HFFc6 (cell line): Measurements from ENCODE around the gene SLIT3. TPM values are rescaled to one million over a fixed set of nuclear protein-coding genes. Genes with fewer than 3 reads are reported as not detected.
A peak's percentile ranks its signal among the peaks of the same experiment; 100 is the strongest.

ENCODE experiments used
- DNase-seq: peaks from one replicate; pipeline ENCODE4 v3.0.0-alpha.2; 2018
- H3K27ac Mint-ChIP-seq: 2 replicates; pipeline ENCODE4 v1.8.0; 2020; ENCODE audit warnings: mild to moderate bottlenecking, mixed read lengths
- H3K27me3 Mint-ChIP-seq: 2 replicates; pipeline ENCODE4 v1.8.0; 2021; ENCODE audit warnings: mild to moderate bottlenecking, moderate library complexity, mixed read lengths; ENCODE audit not compliant: insufficient read depth
- H3K36me3 Mint-ChIP-seq: 2 replicates; pipeline ENCODE4 v1.8.0; 2021; ENCODE audit warnings: low read depth, mixed read lengths
- H3K4me1 Mint-ChIP-seq: 2 replicates; pipeline ENCODE4 v1.8.0; 2020; ENCODE audit warnings: low read depth, mixed read lengths
- H3K4me3 Mint-ChIP-seq: 2 replicates; pipeline ENCODE4 v1.8.0; 2020; ENCODE audit warnings: mild to moderate bottlenecking, moderate library complexity, mixed read lengths
- H3K9me3 Mint-ChIP-seq: 2 replicates; pipeline ENCODE4 v1.8.0; 2020; ENCODE audit warnings: mild to moderate bottlenecking, mixed read lengths
- CTCF ChIP-seq: fragments of 200-600 bp; sonication (generic); IDR thresholded peaks from 2 replicates; pipeline ENCODE4 v1.5.0; 2021; ENCODE audit warnings: antibody characterized with exemption, mild to moderate bottlenecking
- total RNA-seq, 6 experiments: library from RNA; stranded (reverse); fragmentation: NEBNext Ultra II Directional; extraction: Animal tissue kit (Norgen Biotek cat#: 25700); gene quantifications; 2 replicates in 1 of 6; 3 replicates in 5 of 6; pipeline ENCODE4 v1.2.3, GENCODE V29; 2021

SLIT3 gene
- total RNA-seq, 6 experiments from 2014 or later, result 4.2 to 8.3 (median 7.1) TPM

- Mint-ChIP-seq H3K27ac (no peak overlapping the region), H3K27me3 (peaks cover 12% of the 10 kb centered on the region), H3K9me3 (no peaks in the 10 kb centered on the region), H3K4me1 (peaks cover 6% of the 10 kb centered on the region), H3K4me3 (no peak overlapping the region), H3K36me3 (no peaks in the 10 kb centered on the region)
- no peak for DNase-seq
- TF ChIP-seq CTCF, result no peak
Measured at GRCh38 chr5:169272731-169273427, 28.1 kb downstream of the SLIT3 start.

GRCh38 chr5:169272111-169272510, 28.8 kb downstream of the SLIT3 start:
- Mint-ChIP-seq H3K4me1 (peaks cover 13% of the 10 kb centered on the region), H3K4me3 (no peak overlapping the region), H3K36me3 (no peaks in the 10 kb centered on the region), H3K27me3 (peaks cover 12% of the 10 kb centered on the region), H3K9me3 (no peaks in the 10 kb centered on the region), H3K27ac (no peak overlapping the region)
- TF ChIP-seq CTCF, result no peak
- DNase-seq, result no peak

- Mint-ChIP-seq H3K27me3 (peaks cover 11% of the 10 kb centered on the region), H3K4me3 (no peak overlapping the region), H3K36me3 (no peaks in the 10 kb centered on the region), H3K27ac (no peak overlapping the region), H3K9me3 (no peaks in the 10 kb centered on the region), H3K4me1 (peaks cover 18% of the 10 kb centered on the region)
- no peak for TF ChIP-seq CTCF
- no peak for DNase-seq
Measured at GRCh38 chr5:169270827-169271226, 30.1 kb downstream of the SLIT3 start.

GRCh38 chr5:169268019-169268418, 32.9 kb downstream of the SLIT3 start:
- TF ChIP-seq CTCF, result no peak
- H3K4me3 Mint-ChIP-seq, result peak overlapping the region; percentile 8; the same call in 1 of the 2 replicates
- no peak for DNase-seq
- peaks cover 20% of the 10 kb centered on the region for H3K4me1 Mint-ChIP-seq
- H3K9me3 Mint-ChIP-seq, result no peaks in the 10 kb centered on the region
- peaks cover 6% of the 10 kb centered on the region for H3K27me3 Mint-ChIP-seq
- H3K27ac Mint-ChIP-seq, result no peak overlapping the region
- no peaks in the 10 kb centered on the region for H3K36me3 Mint-ChIP-seq

GRCh38 chr5:169265888-169266287, 35.1 kb downstream of the SLIT3 start:
- DNase-seq, result peak; percentile 3
- H3K27me3 Mint-ChIP-seq, result peaks cover 9% of the 10 kb centered on the region
- H3K4me1 Mint-ChIP-seq, result peaks cover 20% of the 10 kb centered on the region
- H3K36me3 Mint-ChIP-seq, result no peaks in the 10 kb centered on the region
- H3K9me3 Mint-ChIP-seq, result no peaks in the 10 kb centered on the region
- no peak overlapping the region for H3K4me3 Mint-ChIP-seq
- TF ChIP-seq CTCF, result peak; percentile 67
- H3K27ac Mint-ChIP-seq, result no peak overlapping the region
